MM.1S (cell line): Measurements from ENCODE around the gene RAB38.

ENCODE experiments used
- DNase-seq: peaks from one replicate; pipeline ENCODE4 v3.0.0-alpha.2; 2015
- H2AFZ ChIP-seq: fragments of 300-600 bp; sonication (generic); 2 replicates; pipeline ENCODE4 v1.6.0; 2016; ENCODE audit warnings: antibody characterized with exemption, low read length
- H3F3A ChIP-seq: fragments of 300-600 bp; sonication (generic); 2 replicates; pipeline ENCODE4 v1.6.1; 2016; ENCODE audit warnings: mild to moderate bottlenecking, antibody characterized with exemption, low read length, moderate library complexity, mixed read lengths; ENCODE audit not compliant: insufficient read depth
- H3K27ac ChIP-seq: fragments of 300-600 bp; sonication (generic); 2 replicates; pipeline ENCODE4 v1.5.1; 2016; ENCODE audit warnings: mild to moderate bottlenecking, low read length
- H3K27me3 ChIP-seq: fragments of 300-600 bp; sonication (generic); replicated peaks from 2 replicates; pipeline ENCODE4 v1.6.0; 2016; ENCODE audit warnings: low read length; ENCODE audit not compliant: insufficient read depth
- H3K36me3 ChIP-seq: fragments of 300-600 bp; sonication (generic); replicated peaks from 2 replicates; pipeline ENCODE4 v1.6.1; 2016; ENCODE audit warnings: mild to moderate bottlenecking, low read length, mixed read lengths; ENCODE audit not compliant: insufficient read depth
- H3K4me1 ChIP-seq: fragments of 300-600 bp; sonication (generic); 2 replicates; pipeline ENCODE4 v1.6.1; 2016; ENCODE audit warnings: low read length, mixed read lengths
- H3K4me2 ChIP-seq: fragments of 300-600 bp; sonication (generic); 2 replicates; pipeline ENCODE4 v1.6.0; 2016; ENCODE audit warnings: low read depth, low read length
- H3K4me3 ChIP-seq: fragments of 300-600 bp; sonication (generic); 2 replicates; pipeline ENCODE4 v1.5.1; 2016; ENCODE audit warnings: low read length, mixed read lengths
- H3K79me2 ChIP-seq: fragments of 300-600 bp; sonication (generic); 2 replicates; pipeline ENCODE4 v1.6.1; 2016; ENCODE audit warnings: mixed run types, low read length, mixed read lengths
- H3K9ac ChIP-seq: fragments of 300-600 bp; sonication (generic); 2 replicates; pipeline ENCODE4 v1.6.1; 2016; ENCODE audit warnings: low read length, mixed read lengths
- H3K9me2 ChIP-seq: fragments of 300-600 bp; sonication (generic); replicated peaks from 2 replicates; pipeline ENCODE4 v1.6.1; 2016; ENCODE audit warnings: mild to moderate bottlenecking, low read length, mixed read lengths; ENCODE audit not compliant: insufficient read depth
- H3K9me3 ChIP-seq: fragments of 300-600 bp; sonication (generic); replicated peaks from 2 replicates; pipeline ENCODE4 v1.6.1; 2016; ENCODE audit warnings: mild to moderate bottlenecking, low read length, mixed read lengths; ENCODE audit not compliant: insufficient read depth
- H4K20me1 ChIP-seq: fragments of 300-600 bp; sonication (generic); 2 replicates; pipeline ENCODE4 v1.6.1; 2016; ENCODE audit warnings: mild to moderate bottlenecking, low read length, moderate library complexity, mixed read lengths; ENCODE audit not compliant: insufficient read depth
- CTCF ChIP-seq: fragments of 300-600 bp; sonication (generic); IDR thresholded peaks from 2 replicates; pipeline ENCODE4 v1.5.1; 2016; ENCODE audit warnings: antibody characterized with exemption, low read length, mixed read lengths
- EZH2 ChIP-seq: fragments of 300-600 bp; sonication (generic); optimal IDR thresholded peaks from 2 replicates; pipeline ENCODE3; 2017; ENCODE audit warnings: low read depth, mild to moderate bottlenecking, antibody characterized with exemption, low read length, mixed read lengths
- EZH2phosphoT487 ChIP-seq: fragments of 300-600 bp; sonication (generic); IDR thresholded peaks from 2 replicates; pipeline ENCODE4 v1.6.1; 2018; ENCODE audit warnings: antibody characterized with exemption, low read length

The RAB38 gene

GRCh38 chr11:88122956-88123355 is 52.3 kb downstream of the RAB38 start:
- no peaks in the 10 kb centered on the region for H3K4me1 ChIP-seq
- no peaks in the 10 kb centered on the region for H3K27me3 ChIP-seq
- no peak for DNase-seq
- no peaks in the 10 kb centered on the region for H3K36me3 ChIP-seq
- H3K9ac ChIP-seq, result no peak overlapping the region
- no peaks in the 10 kb centered on the region for H3K9me2 ChIP-seq
- H2AFZ ChIP-seq, result no peak overlapping the region
- H3K27ac ChIP-seq, result no peak overlapping the region
- TF ChIP-seq EZH2 (no peak), CTCF (no peak), EZH2phosphoT487 (no peak)
- H3K4me2 ChIP-seq, result no peak overlapping the region
- no peaks in the 10 kb centered on the region for H4K20me1 ChIP-seq
- H3K9me3 ChIP-seq, result no peaks in the 10 kb centered on the region
- no peaks in the 10 kb centered on the region for H3F3A ChIP-seq
- H3K4me3 ChIP-seq, result no peak overlapping the region
- no peaks in the 10 kb centered on the region for H3K79me2 ChIP-seq

- Histone ChIP-seq H3K79me2 (no peaks in the 10 kb centered on the region), H3K4me3 (no peak overlapping the region), H3K27me3 (no peaks in the 10 kb centered on the region), H3K9ac (no peak overlapping the region), H3F3A (no peaks in the 10 kb centered on the region), H2AFZ (no peak overlapping the region), H3K4me2 (no peak overlapping the region), H3K36me3 (no peaks in the 10 kb centered on the region), H3K4me1 (no peaks in the 10 kb centered on the region), H3K9me3 (no peaks in the 10 kb centered on the region), H3K27ac (no peak overlapping the region), H4K20me1 (no peaks in the 10 kb centered on the region), H3K9me2 (no peaks in the 10 kb centered on the region)
- no peak for DNase-seq
- TF ChIP-seq EZH2 (no peak), CTCF (no peak), EZH2phosphoT487 (no peak)
These were observed 55.7 kb downstream of the RAB38 start for GRCh38 chr11:88119561-88119960.

- TF ChIP-seq EZH2phosphoT487, result no peak
- no peak for TF ChIP-seq EZH2
- TF ChIP-seq CTCF, result no peak
- Histone ChIP-seq H3F3A (no peaks in the 10 kb centered on the region), H3K4me3 (no peak overlapping the region), H3K4me1 (no peaks in the 10 kb centered on the region), H3K9me2 (no peaks in the 10 kb centered on the region), H4K20me1 (no peaks in the 10 kb centered on the region), H3K36me3 (no peaks in the 10 kb centered on the region), H3K79me2 (no peaks in the 10 kb centered on the region), H3K27me3 (no peaks in the 10 kb centered on the region), H3K27ac (no peak overlapping the region), H2AFZ (no peak overlapping the region), H3K9ac (no peak overlapping the region), H3K4me2 (no peak overlapping the region), H3K9me3 (no peaks in the 10 kb centered on the region)
- no peak for DNase-seq
These were observed 57.9 kb downstream of the RAB38 start for GRCh38 chr11:88117281-88117858.
